Urothelium cell line (cell line): ENCODE data around the gene DPM2.

Source experiments
- DNase-seq: peaks from one replicate; pipeline ENCODE4 v3.0.0; 2011; ENCODE audit warnings: low spot score, mixed read lengths
- FAIRE-seq: peaks from 2 replicates; lab custom pipeline; 2011; peaks lifted over from hg19 to GRCh38; lab: Jason Lieb, UNC

The DPM2 gene

DNA sequence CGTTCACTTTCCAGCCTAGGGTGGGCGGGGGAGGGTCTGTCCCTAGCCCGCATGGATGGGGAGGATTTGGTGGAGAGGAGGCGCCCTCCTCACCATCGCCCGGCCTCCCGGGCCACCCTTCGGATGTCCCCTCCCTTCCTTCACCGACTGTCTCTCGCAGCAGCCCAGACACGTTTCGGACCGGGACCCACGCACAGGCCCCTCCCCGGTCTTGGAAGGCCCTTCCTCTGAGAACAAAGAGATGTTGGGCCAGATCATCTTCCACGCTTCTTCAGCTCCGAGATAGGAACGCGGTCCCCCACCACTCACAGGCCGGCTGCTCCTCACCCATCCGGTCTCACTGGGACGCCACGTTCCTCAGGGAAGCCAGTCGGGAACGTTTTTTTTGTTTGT, 640 bp upstream of the DPM2 start:
- DNase-seq = no peak
- no peak for FAIRE-seq

GRCh38 chr9:127937056-127937387, 632 bp downstream of the DPM2 start:
- no peak for FAIRE-seq
- no peak for DNase-seq

DNA sequence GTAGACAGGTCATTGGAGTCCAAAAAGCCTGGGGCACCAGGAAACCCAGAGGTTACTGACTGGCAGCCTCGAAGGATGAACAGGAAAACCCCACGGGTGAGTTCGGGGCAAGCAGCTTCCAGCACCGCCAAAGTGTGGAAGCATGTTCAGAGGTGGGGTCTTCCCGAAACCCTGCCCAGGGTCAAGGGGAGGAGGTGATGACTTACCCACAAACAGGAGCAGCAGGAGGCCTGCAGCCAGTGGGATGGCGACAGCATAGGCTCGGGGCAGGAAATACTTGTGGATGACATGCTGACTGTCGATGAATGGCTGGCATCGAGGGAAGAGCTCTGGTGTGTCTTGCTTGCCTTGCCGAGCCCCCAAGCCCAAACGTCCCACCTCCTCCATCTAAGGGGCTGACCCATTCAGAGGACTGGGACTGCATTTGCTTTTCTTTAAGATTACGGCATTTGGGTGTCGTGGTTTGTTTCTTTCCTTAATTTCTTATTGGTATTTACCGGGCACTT, 1.3 kb downstream of the DPM2 start:
- FAIRE-seq (no peak), DNase-seq (no peak)

DNA sequence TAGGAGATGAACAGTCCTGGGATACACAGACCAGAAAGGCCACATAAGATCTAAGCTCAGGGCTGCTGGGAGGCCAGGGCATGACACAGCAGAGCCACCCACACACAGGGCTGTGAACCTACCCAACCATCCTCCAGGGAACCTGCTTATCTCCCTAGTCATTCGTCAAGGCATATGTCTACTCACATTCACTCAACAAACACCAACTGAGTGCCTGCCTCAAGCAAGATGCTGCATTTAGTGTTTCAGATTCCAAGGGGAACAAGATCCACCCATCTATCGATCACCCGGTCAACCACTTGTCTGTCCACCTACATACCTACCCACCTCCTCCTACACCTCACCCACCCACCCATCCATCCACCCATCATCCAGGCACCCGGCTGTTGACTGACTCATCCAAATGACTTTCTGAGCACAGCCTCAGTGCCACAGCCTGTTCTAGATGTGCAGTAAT, 1.9 kb downstream of the DPM2 start:
- FAIRE-seq (no peak), DNase-seq (no peak)

GRCh38 chr9:127934986-127935385, 2.7 kb downstream of the DPM2 start:
- FAIRE-seq = no peak
- DNase-seq = no peak

- FAIRE-seq (no peak), DNase-seq (no peak)
These were observed 3.4 kb downstream of the DPM2 start for GRCh38 chr9:127934248-127934647.

GRCh38 chr9:127931092-127931881, 6.4 kb downstream of the DPM2 start:
- FAIRE-seq (peak; percentile 40), DNase-seq (peak; percentile 50)

DNA sequence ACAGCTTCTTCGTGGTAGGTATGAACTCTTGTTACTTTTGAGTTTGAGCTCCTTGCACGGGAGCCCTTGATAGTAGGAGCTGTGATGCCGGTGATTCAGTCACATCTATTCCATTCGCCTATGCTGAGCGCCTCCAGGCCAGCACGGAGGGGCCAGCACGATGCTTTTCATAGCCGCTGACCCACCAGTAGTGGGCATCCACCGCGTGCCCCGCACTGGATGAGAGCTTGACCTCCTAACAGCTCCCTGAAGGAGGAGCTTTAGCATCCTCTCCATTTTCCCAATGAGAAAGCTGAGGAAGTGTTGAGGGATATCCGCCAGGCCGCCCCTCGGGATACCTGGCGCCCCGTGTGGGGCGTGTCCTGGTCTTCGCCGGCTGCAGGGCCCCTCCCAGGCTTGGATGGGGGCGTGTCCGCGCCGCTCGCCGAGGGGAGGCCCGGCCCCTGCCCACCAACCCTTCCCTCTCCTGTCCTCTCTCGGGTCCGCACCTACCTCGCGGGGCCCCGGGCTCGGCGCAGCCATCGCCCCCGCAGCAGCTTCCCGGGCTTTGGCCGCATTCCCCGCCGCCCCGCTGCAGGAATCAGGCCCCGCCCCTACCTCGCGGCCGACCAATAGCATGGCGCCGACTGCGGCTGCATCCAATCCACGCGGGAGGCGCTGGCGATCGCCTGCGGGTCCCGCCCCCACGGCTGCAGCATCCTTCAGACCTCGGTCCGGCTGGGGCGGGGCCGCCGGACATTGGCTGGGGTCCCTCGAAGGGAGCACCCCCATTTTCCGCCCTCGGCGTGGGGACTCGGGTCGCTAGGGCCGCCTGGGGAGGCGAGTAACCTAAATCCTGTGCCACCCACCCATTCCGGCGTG, 7.2 kb downstream of the DPM2 start, which contains the start of gene PIP5KL1:
Gene PIP5KL1, minus strand, starts transcription at position 547 of the 861 bp plus-strand sequence. Its CDS starts 25 bp downstream, at position 522.
- DNase-seq = peak; percentile 87

DNA sequence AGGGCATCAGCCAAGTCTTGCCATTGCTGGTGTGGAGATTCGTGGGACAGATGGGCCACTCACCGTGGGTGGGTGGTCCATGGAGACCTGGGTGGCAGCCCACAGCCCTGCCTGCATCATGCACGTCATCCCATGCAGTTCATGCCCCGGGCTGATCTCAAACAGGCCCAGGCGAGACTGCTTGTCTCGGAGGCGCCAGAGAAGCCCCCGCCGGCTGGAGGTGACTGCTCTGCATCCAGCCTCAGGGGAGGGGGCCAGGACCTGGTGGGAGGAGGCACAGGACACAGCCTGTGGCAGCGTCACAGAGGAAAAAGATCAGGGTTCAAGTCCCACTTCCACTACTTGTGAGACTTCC, 8.1 kb downstream of the DPM2 start:
- FAIRE-seq = no peak
- no peak for DNase-seq

More for the DNA sequence above, 7.2 kb downstream of the DPM2 start, which contains the start of gene PIP5KL1:
- FAIRE-seq = no peak

GRCh38 chr9:127928676-127929624, 8.7 kb downstream of the DPM2 start:
- no peak for FAIRE-seq
- DNase-seq = no peak

- no peak for DNase-seq
- no peak for FAIRE-seq
These were observed 9.5 kb downstream of the DPM2 start for GRCh38 chr9:127927988-127928675.

DNA sequence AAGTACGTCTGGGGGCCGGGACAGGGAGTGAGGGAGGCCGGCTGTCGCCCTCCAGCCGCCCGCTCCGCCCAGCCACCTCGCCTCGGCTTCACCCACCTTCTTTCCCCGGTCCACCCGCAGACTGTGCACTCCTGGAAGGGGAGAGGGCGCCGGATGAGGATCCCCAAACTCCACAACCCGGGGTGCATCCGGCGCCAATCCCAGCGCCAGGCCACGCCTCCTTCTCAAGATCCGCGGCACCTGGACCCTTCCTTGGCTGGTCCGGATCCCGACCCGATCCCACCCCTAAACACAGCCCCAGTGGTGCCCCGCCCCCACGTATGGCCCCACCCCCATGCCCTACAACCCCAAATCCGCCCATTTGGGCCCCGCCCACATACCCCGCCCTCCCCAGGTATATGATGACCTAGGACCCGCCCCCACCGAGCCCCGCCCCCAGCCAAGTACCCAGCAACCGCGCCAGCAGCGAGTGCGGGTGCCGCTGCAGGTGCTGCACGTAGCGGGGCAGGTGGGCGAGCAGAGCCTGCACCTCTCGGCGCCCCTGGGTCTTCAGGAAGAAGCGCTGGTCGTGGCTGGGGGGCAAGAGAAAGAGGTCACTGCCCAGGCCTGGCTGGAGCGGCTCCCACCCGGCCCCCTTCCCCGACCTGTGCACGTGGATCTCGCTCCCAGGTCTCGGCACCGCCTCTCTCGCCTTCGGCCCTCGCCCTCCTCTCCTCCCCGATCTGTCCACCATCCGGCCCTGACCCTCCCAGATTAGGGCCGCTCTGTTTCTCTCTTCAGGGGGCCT, 10.3 kb downstream of the DPM2 start:
- DNase-seq (no peak), FAIRE-seq (no peak)

GRCh38 chr9:127926906-127927200, 10.8 kb downstream of the DPM2 start:
- no peak for DNase-seq

GRCh38 chr9:127925959-127926905, 11.4 kb downstream of the DPM2 start:
- no peak for FAIRE-seq
- no peak for DNase-seq

More at GRCh38 chr9:127926906-127927200, 10.8 kb downstream of the DPM2 start:
- no peak for FAIRE-seq

DNA sequence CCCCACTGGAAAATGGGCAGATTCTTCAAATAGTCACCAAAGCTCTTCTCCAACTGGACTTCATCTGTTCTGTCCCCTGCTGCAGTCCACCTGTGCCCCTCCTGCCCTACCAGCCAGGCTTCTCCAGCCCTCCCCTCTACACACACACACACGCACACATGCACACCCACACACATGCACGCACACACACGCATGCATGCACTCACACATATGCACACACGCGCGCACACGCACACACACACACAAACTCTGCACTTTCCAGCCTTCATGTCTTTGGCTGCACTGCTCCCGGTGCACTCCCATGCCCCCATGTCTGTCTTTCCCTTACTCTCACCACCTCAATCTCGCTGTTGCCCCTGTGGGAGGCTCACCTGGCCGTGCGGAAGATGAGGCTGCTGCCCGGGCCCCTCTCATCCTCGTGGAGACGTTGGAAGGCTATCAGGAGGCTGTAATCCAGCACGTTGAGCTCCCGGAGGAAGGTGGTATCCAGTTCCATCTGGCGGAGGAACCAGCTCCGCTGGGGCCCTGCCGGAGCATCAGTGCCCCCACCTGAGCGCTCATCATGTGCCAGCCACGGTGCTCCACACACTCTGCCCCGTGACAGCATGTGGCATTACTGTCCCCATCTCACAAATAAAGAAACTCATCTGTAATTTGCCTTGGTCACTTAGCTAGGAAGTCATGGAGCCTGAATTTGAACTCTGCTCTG, 12.8 kb downstream of the DPM2 start:
- DNase-seq (no peak), FAIRE-seq (no peak)

DNA sequence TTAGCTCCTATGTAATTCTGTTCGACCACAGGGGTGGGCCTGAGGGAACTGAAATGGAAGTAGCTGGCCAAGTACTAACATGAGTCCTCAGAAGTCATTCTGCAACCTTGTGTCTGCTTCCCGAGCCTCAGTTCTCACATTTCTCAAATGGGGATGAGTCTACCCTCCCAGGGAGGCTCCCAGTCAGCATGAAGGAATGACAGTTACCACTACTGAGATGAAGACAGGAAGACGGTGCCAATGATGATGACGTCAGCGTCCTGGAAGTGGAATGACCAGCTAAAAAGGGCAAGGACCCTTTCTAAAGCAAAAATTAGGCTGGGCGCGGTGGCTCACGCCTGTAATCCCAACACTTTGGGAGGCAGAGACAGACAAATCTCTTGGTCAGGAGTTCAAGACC, 13.9 kb downstream of the DPM2 start:
- no peak for FAIRE-seq
- peak; percentile 66 for DNase-seq

GRCh38 chr9:127923046-127923445, 14.6 kb downstream of the DPM2 start:
- FAIRE-seq = no peak
- no peak for DNase-seq
